ENCODE measurements around the gene GFOD2.

Gene GFOD2

DNA sequence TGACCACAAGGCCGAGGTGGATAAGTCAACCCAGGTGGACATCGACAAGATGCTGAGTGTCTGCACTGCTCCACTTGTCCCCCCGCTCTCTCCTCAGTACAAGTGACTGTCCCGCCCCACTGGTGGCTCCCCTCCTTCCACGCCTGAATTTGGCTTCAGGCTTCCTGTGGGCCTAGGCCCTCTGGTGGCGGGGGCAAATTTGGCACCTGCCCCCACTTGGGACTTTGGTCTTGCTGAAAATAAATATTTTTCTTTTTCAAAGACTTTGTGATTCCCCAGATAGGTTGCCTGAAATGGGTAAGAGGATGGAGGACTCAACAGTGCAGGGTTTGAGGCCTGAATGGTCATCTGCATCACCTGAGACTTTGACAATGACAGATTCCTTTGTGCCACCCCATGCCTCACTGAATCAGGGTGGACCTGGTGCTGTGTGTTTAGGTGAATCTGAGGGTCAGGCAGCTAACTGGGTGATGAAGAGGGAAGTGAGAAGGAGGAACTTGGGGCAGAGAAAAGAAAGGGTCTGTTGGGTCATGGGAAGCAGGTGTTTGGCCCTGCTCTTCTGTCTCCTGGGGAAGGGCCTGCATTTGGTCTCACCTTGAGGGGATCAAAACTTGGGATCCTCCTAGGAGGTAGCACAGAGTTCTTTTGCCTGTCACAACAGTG, 50.5 kb downstream of the GFOD2 start:
- DNase-seq = peak; percentile 36

- DNase-seq = peak; percentile 80
These were observed 51.2 kb downstream of the GFOD2 start for GRCh38 chr16:67667817-67668494.

GRCh38 chr16:67667453-67667816, 51.7 kb downstream of the GFOD2 start:
- no peak for DNase-seq

DNA sequence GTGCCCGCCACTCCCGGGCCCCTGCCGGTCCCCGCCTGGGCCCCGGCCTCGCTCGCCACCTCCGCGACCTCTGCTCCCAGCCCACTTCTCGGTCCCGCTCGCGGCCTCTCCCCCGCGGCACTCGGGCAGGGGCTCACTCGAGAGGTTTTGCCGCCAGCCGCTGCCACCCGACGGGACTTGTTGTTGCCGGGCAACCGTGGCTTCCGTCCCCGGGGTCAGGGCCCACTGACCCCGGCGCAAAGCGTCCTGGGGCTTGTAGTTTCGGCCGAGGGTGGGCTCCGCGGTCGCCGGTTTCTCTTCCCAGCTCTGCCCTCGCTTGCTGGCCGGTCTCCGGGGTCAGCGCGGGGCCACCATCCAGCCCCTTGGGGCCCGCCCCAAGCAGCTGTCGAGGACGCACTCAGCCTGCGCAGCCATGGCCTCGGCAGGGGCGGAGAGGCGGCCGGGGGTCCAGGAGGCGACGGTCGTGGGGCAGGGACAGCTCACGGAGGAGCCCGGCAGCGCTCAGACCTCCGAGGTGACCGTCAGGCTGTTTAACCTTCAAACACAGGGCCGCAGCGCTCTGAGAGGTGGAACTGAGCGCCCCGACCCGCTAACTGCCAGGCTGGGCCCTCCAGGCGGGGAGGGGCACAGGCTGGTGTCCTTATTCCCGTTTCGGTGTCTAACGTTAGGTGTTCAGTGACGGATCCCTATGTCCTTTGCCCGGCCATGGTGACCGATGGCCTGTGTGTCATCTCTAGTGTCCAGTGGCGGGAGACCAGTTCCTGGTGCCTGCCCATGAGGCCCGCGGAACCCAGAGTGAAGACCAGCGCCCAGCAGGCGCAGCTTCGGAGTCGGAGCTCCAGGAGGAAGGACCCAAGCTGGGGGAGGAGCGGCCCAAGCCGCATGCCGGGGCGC, 52.3 kb downstream of the GFOD2 start, which contains the start of the genes C16orf86 and ENKD1:
TSS of gene C16orf86 (plus strand) at position 256 of the 894 bp plus-strand sequence. CDS start at position 413, 157 bp downstream.
TSS of gene ENKD1 (minus strand) at position 192 of the 894 bp plus-strand sequence. CDS start 308 bp downstream, outside the sequence.
- peak; percentile 79 for DNase-seq

DNA sequence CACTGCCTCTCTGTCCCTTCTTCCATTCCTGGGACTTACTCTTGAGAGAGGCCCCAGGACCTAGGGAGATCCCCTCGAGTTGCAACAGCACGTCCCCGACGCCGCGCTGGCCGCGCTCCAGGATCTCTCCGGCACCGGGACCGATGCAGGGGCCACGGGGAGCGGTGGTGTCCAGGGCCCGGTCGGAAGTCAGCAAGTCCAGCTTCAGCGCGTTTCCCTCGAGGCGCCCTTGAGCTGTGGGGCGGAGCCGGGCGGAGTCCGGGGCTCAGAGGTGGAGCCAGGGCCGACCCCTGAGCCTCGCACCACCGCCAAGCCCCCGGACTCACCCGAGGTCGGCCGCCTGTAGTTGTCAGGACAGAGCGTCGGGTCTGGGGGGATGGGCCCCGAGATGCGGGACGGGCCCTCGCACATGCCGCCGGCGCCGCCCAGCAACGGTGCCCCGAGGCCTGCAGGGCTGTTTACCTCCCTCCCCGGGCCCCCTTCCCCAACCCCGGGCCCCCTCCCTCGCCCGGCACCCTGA, 53.0 kb downstream of the GFOD2 start:
- DNase-seq = no peak

- DNase-seq = no peak
These were observed 53.5 kb downstream of the GFOD2 start for GRCh38 chr16:67665598-67665997.

- no peak for DNase-seq
These were observed 54.2 kb downstream of the GFOD2 start for GRCh38 chr16:67664871-67665270.

- no peak for DNase-seq
These were observed 54.9 kb downstream of the GFOD2 start for GRCh38 chr16:67664258-67664657.

- DNase-seq = no peak
These were observed 55.3 kb downstream of the GFOD2 start for GRCh38 chr16:67663877-67664222.

DNA sequence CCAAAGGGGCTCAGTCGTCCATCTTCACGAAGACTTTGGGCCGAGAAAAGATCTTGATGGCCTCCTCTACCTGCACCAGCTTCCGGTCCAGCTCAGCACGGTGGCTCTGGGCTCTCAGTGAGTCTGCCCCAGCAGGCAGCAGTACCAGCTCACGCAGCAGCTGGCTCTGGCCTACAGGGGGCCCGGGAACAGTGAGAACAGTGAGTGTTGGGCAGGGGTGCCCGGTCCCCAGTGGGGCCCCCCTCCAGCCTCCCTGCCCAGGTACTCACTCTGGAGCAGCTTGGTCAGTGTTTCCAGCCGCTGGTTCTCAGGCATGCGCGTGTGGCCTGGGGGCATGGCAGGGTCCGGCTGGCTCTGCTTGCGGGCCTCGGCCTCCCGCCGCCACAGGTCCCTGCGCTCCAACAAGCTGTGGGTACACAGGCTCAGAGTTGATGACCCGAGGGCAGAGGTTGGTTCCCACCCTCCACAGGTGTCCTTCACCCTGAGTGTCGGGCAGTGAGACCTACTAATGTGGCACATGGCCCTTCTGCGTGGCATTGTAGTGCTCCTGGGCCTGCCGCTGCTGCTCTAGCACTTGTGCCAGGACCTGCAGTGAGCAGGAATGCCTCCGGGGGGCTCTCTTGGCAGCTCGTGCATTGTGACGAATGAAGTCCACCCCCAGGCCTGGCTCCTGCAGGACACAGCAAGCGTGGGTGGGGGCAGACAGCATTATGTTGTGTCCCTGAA, 55.8 kb downstream of the GFOD2 start:
- peak; percentile 38 for DNase-seq

- no peak for DNase-seq
These were observed 56.5 kb downstream of the GFOD2 start for GRCh38 chr16:67662653-67663010.

- no peak for DNase-seq
These were observed 57.0 kb downstream of the GFOD2 start for GRCh38 chr16:67661886-67662652.

- DNase-seq = no peak
These were observed 57.9 kb downstream of the GFOD2 start for GRCh38 chr16:67661101-67661761.

- DNase-seq = peak; percentile 93
These were observed 58.5 kb downstream of the GFOD2 start, which contains the start of gene PARD6A for GRCh38 chr16:67660564-67661028. Gene PARD6A, plus strand, starts transcription at chr16:67660960. Its CDS starts 79 bp downstream, at chr16:67661039.

DNA sequence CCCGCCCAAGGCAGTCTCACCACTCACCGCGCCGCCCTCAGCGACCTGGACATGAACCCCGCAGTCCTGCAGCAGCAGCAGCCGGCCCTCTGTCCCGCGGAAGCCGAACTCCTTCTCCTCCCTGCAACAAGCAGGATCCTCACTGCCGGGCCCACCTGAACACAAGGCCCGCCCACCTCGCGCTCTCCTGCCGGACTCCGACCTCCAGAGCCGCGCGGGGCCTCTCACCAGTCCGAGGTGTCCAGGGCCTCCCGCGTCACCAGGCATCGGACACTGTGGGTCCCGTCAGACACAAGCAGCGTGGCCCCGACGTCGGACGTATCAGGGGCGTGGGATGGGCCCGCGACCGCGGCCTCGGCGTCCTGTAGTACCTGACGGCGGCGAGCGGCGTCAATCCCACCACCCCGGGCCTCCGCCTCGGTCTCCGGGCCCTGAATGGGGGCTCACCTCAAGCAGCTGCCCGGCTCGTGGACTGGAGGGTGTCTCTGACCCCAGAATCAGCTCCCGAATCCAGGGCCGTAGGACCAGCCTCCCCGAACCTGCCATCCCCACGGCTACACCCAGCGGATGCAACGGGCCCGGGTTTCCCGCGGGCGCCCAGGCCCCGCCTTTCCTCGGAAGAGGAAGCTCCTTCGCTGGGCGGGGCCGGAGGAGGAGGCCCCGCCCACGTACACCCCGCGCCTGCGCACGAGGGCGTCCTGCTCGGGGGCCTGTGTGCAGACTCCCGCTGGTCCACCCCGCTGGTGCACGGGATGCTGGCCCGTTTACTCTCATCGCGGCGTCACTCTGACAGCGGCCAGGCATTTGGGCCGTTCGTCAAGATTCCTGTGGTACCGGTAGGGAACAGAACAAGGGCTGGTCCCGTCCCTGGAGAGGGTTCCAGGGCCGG, 59.2 kb downstream of the GFOD2 start, which contains the start of gene ACD:
TSS of gene ACD (minus strand) at position 586 of the 889 bp plus-strand sequence. CDS start at position 546, 40 bp downstream.
- peak; percentile 89 for DNase-seq

- no peak for DNase-seq
These were observed 60.1 kb downstream of the GFOD2 start for GRCh38 chr16:67658849-67659674.

DNA sequence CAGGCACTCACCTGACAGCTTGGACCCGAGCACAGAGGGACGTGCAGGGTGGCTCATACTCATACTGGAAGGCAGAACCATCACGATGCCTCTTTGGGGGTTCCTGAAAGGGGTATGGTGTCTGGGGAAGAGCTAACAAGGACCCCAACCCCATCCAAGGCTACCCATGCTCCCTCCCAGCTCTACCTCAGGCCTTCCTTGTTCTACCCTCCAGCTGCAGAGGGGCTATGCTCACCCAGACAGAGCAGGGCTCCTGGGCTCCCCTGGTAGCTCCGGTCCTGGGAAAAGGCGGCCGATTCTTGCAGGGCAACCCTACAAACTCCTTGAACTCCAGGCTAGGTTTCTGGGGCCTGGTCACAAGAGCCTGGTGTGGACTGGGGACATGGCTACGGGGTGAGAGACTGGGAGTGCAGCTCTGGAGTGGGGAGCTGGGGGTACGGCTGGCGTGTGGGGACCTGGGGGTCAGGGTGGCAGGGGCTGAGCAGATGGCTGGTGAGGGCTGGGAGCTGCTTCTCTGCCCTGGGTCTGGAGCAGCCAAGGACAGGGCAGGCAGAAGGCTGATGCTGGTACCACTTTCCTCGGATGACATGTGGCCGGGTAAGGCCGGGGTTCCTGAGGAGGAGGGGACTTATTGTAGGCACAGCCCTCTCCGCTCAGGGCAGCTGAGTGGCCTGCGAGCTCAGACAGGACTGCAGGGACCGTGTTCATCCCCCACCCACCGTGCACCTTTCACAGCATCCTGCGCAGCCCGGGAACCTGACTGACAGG, 61.2 kb downstream of the GFOD2 start:
- DNase-seq = no peak

DNA sequence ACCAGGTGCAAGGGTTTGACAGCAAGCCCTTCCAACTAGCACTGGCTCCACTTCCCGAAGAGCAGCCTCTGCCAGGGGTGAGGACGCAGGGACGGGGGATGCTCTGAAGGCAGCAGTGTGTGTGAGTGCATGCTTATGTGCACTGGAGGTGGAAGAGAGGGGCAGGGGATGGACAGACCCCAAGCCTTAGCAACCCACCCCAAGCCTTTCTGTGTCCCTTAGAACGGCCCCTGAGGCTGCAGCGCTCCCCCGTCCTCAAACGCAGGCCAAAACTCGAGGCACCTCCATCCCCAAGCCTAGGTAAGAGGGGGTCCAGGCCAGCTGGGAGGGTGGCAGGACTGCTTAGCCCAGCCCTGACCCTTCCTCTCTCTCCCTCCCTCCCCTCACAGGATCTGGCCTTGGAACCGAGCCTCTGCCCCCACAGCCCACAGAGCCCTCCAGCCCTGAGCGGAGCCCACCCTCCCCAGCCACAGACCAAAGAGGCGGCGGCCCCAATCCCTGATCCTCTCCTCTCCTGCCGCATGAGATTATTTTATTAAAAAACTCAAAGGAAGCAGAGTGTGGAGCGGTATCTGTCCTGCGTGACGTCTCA, 62.0 kb downstream of the GFOD2 start:
- DNase-seq = no peak
